CD4-positive, alpha-beta memory T cell (primary cell): ENCODE results near the gene RNF5. TPM values are rescaled to one million over a fixed set of nuclear protein-coding genes. Genes with fewer than 3 reads are reported as not detected.
A peak's percentile ranks its signal among the peaks of the same experiment; 100 is the strongest.
"Not testable (repeated sequence)": the region's sequence is repeated elsewhere in the genome, so short reads cannot be mapped to it uniquely, and the experiment has no call there.

ENCODE experiments used
- CTCF ChIA-PET: fragments of 350-600 bp; sonication (Branson Sonifier 250); formaldehyde crosslinking; loops from one replicate; lab custom pipeline; 2021; ENCODE audit warnings: inconsistent platforms; ENCODE audit not compliant: partially characterized antibody; lab: Charles Lee
- POLR2A ChIA-PET: fragments of 350-600 bp; sonication (Branson Sonifier 250); formaldehyde crosslinking; loops from one replicate; lab custom pipeline; 2021; ENCODE audit not compliant: partially characterized antibody; lab: Charles Lee
- DNase-seq, 5 donors: peaks; one replicate each; pipeline versions ENCODE4 v3.0.0 to v3.0.0-alpha.2; 2020 to 2022; ENCODE audit warnings: mixed read lengths in 1 of 5
- H3K27ac ChIP-seq: one replicate; pipeline ENCODE4 v1.7.0; 2013; ENCODE audit warnings: low read depth, low read length
- H3K27me3 ChIP-seq: 2 replicates; pipeline ENCODE4 v1.7.0; 2013; ENCODE audit warnings: mild to moderate bottlenecking, low read length, moderate library complexity; ENCODE audit not compliant: insufficient read depth
- H3K36me3 ChIP-seq: 2 replicates; pipeline ENCODE4 v1.7.0; 2013; ENCODE audit warnings: mild to moderate bottlenecking, low read length, moderate library complexity; ENCODE audit not compliant: insufficient read depth
- H3K4me1 ChIP-seq: 2 replicates; pipeline ENCODE4 v1.7.0; 2013; ENCODE audit warnings: mild to moderate bottlenecking, low read length, moderate library complexity; ENCODE audit not compliant: insufficient read depth
- H3K4me3 ChIP-seq, 2 donors: one replicate each; pipeline ENCODE4 v1.7.0; 2013; ENCODE audit warnings: low read length in 2 of 2, mild to moderate bottlenecking in 1 of 2
- H3K9me3 ChIP-seq, 2 donors: one replicate each; pipeline ENCODE4 v1.7.0; 2013; ENCODE audit warnings: low read length in 2 of 2, control low read depth in 1 of 2; ENCODE audit not compliant: control insufficient read depth in 1 of 2
- H3K27ac Mint-ChIP-seq, 7 donors: one replicate each; pipeline ENCODE4 v1.8.0; 2020 to 2021; ENCODE audit warnings: mixed read lengths in 7 of 7, mild to moderate bottlenecking in 6 of 7, inconsistent platforms in 3 of 7, moderate library complexity in 3 of 7
- H3K27me3 Mint-ChIP-seq, 2 donors: one replicate each; pipeline ENCODE4 v1.8.0; 2020 to 2021; ENCODE audit warnings: mixed read lengths in 2 of 2
- H3K36me3 Mint-ChIP-seq, 2 donors: one replicate each; pipeline ENCODE4 v1.8.0; 2020 to 2021; ENCODE audit warnings: mixed read lengths in 2 of 2, inconsistent platforms in 1 of 2, mild to moderate bottlenecking in 1 of 2
- H3K4me1 Mint-ChIP-seq, 4 donors: one replicate each; pipeline ENCODE4 v1.8.0; 2020 to 2021; ENCODE audit warnings: mixed read lengths in 4 of 4, mild to moderate bottlenecking in 1 of 4
- H3K4me3 Mint-ChIP-seq, 8 donors: one replicate each; pipeline ENCODE4 v1.8.0; 2020 to 2021; ENCODE audit warnings: mixed read lengths in 8 of 8, mild to moderate bottlenecking in 7 of 8, moderate library complexity in 6 of 8, inconsistent platforms in 3 of 8
- H3K9me3 Mint-ChIP-seq, 8 donors: one replicate each; pipeline ENCODE4 v1.8.0; 2020 to 2021; ENCODE audit warnings: mixed read lengths in 8 of 8, mild to moderate bottlenecking in 5 of 8, inconsistent platforms in 3 of 8, moderate library complexity in 1 of 8
- intact Hi-C: fragments of 100-400 bp; cut with micrococcal nuclease; formaldehyde crosslinking; loops from one replicate; pipeline ENCODE4 v1.15.1; 2023
- polyA plus RNA-seq, 2 donors: library from polyadenylated mRNA; unstranded; fragments of 300-500 nt; fragmentation: Illumina TruSeq; gene quantifications; one replicate each; pipeline ENCODE4 v1.2.3, GENCODE V29; 2021
- total RNA-seq, 2 experiments: library from RNA; stranded (reverse); gene quantifications; one replicate each; pipeline ENCODE4 v1.2.3, GENCODE V29; 2021

RNF5 gene
- total and polyA plus RNA-seq, 4 experiments from 2014 or later: 44.2 to 129 (median 74.7) TPM

DNA sequence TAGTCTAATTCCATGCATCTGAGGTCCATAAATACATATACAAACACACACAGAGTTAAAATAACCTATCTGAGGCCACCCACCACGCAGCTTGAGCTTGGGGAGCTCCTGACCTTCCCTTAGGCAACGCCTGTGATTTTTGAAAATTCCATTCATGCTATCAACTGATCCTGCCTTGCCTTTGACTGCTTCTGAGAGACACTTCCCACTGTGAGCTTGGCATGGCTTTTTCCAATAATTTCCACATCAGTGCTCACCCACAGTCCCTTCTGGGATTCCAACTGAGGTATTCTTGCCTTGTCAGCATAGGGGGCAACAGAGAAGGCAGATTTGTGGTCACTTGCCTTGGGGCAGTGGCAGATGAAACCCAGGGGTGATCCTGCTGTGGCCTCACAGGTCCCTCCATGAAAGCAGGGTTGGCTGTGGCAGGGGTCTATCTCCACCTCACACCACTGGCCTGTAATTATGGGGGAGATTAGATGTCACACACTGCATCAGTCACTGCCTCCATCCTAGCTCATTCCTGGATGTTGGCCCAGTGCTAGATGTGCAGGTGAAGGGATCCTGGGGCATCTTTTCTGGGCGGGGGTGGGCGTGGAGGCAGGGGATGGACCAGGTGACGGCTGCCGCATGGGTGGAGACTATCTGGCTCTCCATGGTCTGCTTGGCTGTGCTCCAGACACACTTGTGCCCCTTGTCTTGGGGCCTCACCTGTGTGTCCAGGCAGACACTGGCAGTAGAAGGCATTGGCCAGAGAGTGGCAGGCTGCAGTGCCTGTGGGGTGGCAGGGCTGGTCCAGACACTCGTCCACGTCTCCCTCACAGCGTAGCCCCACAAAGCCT lies 25.4 kb downstream of the RNF5 start:
- Mint-ChIP-seq H3K4me1 (no peaks in the 10 kb centered on the region), H3K4me3 (no peak overlapping the region), H3K36me3 (peaks cover 0 to 3% of the 10 kb centered on the region in 2 donors), H3K27me3 (peaks cover 0 to 8% of the 10 kb centered on the region in 2 donors), H3K27ac (no peak overlapping the region), H3K9me3 (no peaks in the 10 kb centered on the region)
- intact Hi-C loops: no loop called here
- Histone ChIP-seq H3K27ac (no peak overlapping the region), H3K27me3 (no peaks in the 10 kb centered on the region), H3K36me3 (no peaks in the 10 kb centered on the region), H3K9me3 (no peaks in the 10 kb centered on the region), H3K4me3 (no peak overlapping the region), H3K4me1 (no peaks in the 10 kb centered on the region)
- POLR2A ChIA-PET: interaction anchor here (1.6 to 1.7 kb wide), 2 partner anchors 8 to 13 kb away, joined by 5 to 10 read pairs; partner anchors contain the start of gene PBX2
- no peak for DNase-seq
- CTCF ChIA-PET: no interaction called here

DNA sequence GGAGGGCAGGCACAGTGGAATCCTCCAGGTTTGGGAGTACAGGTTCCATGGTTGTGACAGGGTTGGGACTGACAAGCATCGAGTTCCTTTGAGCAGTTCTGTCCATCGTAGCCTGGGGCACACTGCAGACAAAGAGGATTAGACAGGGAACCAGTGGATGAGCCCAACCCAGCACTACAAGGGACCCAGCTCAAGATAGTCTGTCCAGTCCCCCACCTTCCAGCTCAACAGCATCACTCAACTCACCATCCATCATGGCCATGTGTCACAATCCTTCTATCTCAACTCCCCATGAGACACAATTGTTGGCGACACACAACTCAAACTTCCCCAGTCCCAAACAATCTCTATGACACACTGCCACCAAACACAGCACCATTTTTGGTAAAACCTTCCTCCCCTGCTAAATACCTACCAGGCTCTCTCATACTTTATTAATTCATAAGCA lies 26.1 kb downstream of the RNF5 start:
- Mint-ChIP-seq H3K4me3 (no peak overlapping the region), H3K27ac (peak overlapping the region in 1 of 7 donors; percentile 74), H3K9me3 (no peaks in the 10 kb centered on the region), H3K27me3 (peaks cover 0 to 8% of the 10 kb centered on the region in 2 donors), H3K36me3 (peaks cover 0 to 3% of the 10 kb centered on the region in 2 donors), H3K4me1 (no peaks in the 10 kb centered on the region)
- Histone ChIP-seq H3K36me3 (no peaks in the 10 kb centered on the region), H3K27ac (no peak overlapping the region), H3K4me1 (no peaks in the 10 kb centered on the region), H3K9me3 (no peaks in the 10 kb centered on the region), H3K27me3 (no peaks in the 10 kb centered on the region), H3K4me3 (no peak overlapping the region)
- no peak for DNase-seq
- intact Hi-C loops: no loop called here
- ChIA-PET CTCF (interaction anchor here (1.3 kb wide), 1 partner anchor 41 kb away, joined by 5 read pairs; no protein-coding TSS in a partner anchor), POLR2A (interaction anchor here (1.6 to 1.7 kb wide), 2 partner anchors 9 to 14 kb away, joined by 5 to 10 read pairs; partner anchors contain the start of gene PBX2)

DNA sequence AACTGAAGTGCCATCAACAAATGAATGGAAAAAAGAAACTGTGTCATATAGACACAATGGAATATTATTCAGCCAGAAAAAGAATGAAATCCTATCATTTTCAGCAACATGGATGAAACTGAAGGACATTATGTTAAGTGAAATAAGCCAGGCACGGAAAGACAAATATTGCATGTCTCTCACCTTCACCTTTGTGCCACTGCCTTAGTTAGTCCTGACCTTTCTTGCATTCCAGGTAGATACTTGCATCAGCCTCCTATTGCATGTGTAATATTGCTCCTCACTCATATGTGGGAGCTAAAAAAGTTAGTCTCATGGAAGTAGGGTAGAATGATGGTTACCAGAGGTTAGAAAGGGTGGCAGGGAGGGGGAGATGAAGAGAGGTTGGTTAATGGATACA lies 30.8 kb downstream of the RNF5 start:
- ChIA-PET POLR2A (no interaction called here), CTCF (no interaction called here)

DNA sequence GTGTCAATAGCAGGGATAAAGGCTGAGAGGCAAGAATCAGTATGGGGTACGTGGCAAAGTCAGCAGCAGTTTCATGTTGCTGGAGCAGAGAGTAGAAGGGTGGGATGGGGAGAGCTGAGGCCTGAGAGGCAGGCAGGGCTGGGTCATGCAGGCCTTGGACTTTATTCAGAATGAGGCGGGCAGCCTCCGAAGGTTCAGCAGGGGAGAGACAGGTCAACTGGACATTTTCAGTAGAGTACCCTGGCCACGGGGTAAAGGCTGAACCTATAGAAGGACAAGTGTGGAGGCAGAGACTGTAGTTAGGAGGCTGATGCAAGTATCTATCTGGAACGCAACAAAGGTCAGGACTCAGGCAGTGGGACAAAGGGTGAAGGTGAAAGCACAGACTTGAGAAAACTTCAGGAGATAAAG lies 32.0 kb downstream of the RNF5 start:
- Histone ChIP-seq H3K4me1 (no peaks in the 10 kb centered on the region), H3K9me3 (no peaks in the 10 kb centered on the region), H3K27me3 (no peaks in the 10 kb centered on the region), H3K27ac (no peak overlapping the region), H3K4me3 (no peak overlapping the region), H3K36me3 (no peaks in the 10 kb centered on the region)
- H3K4me3 Mint-ChIP-seq: no peak overlapping the region
- no peaks in the 10 kb centered on the region for H3K36me3 Mint-ChIP-seq
- no peaks in the 10 kb centered on the region for H3K27me3 Mint-ChIP-seq
- DNase-seq: no peak
- H3K9me3 Mint-ChIP-seq: no peaks in the 10 kb centered on the region
- peak overlapping the region in 4 of 7 donors; percentile 60 to 79 (median 68) for H3K27ac Mint-ChIP-seq
- CTCF ChIA-PET: no interaction called here
- peaks cover 0 to 6% (median 0%) of the 10 kb centered on the region in 4 donors for H3K4me1 Mint-ChIP-seq
- intact Hi-C loops: no loop called here
- POLR2A ChIA-PET: no interaction called here

More for the DNA sequence above, 30.8 kb downstream of the RNF5 start:
- peaks cover 0 to 4% of the 10 kb centered on the region in 2 donors for H3K27me3 Mint-ChIP-seq
- H3K36me3 Mint-ChIP-seq: peaks cover 0 to 3% of the 10 kb centered on the region in 2 donors
- peak overlapping the region in 1 of 7 donors; percentile 36 for H3K27ac Mint-ChIP-seq
- Histone ChIP-seq H3K9me3 (no peaks in the 10 kb centered on the region), H3K27me3 (no peaks in the 10 kb centered on the region), H3K27ac (no peak overlapping the region), H3K4me3 (no peak overlapping the region), H3K36me3 (no peaks in the 10 kb centered on the region), H3K4me1 (no peaks in the 10 kb centered on the region)
- H3K4me3 Mint-ChIP-seq: no peak overlapping the region
- H3K9me3 Mint-ChIP-seq: no peaks in the 10 kb centered on the region
- H3K4me1 Mint-ChIP-seq: no peaks in the 10 kb centered on the region
- DNase-seq: no peak
- intact Hi-C loops: no loop called here

DNA sequence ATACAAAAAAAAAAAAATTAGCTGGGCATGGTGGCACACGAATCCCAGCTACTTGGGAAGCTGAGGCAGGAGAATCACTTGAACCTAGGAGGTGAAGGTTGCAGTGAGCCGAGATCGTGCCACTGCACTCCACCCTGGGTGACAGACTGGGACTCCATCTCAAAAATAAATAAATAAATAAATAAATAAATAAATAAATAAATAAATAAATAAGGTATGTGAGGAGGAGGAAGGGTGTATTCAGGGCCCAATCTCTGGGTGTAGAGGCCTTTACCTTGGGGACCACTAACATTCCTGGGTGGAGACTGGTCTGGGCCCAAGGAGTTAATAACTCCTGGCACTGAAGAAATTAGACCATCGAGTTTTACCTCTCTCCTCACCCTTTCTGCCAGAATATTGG lies 33.2 kb downstream of the RNF5 start:
- intact Hi-C loops, H3K4me1 Mint-ChIP-seq, H3K27me3 Mint-ChIP-seq, H3K27me3 ChIP-seq, CTCF ChIA-PET, POLR2A ChIA-PET, H3K4me1 ChIP-seq, H3K9me3 Mint-ChIP-seq, H3K27ac ChIP-seq, DNase-seq, H3K36me3 ChIP-seq, H3K4me3 ChIP-seq, H3K4me3 Mint-ChIP-seq, H3K9me3 ChIP-seq, H3K36me3 Mint-ChIP-seq: not testable (repeated sequence)
- peak overlapping the region in 1 of 7 donors; percentile 52 for H3K27ac Mint-ChIP-seq

DNA sequence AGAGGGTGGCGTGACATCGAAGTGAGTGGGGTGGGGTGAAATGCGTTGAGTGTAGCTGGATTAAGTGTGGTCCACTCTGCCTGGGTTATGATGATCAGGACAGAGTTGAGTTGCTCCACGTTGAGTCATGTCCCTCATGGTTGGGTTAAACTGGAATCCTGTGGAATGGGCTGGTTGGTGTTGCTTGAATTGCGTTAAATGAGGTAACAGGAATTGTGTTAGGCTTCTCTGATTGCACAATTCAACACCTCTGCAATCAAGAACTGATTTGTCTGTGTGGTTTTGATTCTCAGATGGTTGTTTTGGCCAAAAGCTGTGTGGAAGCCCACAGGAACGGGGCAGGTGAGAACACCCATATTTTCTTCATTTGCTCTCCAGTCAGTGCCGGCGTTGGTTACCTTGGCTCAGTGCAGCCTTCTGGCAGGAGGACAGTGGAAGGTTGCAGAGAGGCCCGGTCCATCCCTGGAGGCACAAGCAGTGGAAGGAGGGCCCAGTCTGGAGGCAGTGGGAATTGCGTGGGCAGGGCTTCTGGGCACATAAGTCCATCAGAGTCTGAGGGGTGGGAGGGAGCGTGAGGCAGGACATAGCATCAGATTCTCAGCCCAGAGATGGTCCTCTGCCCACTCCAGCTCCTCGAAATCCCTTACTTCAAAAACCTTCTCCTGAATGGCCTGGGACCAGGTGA lies 34.0 kb downstream of the RNF5 start:
- Mint-ChIP-seq H3K4me3 (no peak overlapping the region), H3K27ac (peak overlapping the region in 4 of 7 donors; percentile 23 to 52 (median 37)), H3K27me3 (no peaks in the 10 kb centered on the region), H3K9me3 (no peaks in the 10 kb centered on the region), H3K4me1 (peaks cover 0 to 6% (median 0%) of the 10 kb centered on the region in 4 donors), H3K36me3 (no peaks in the 10 kb centered on the region)
- H3K9me3 ChIP-seq: no peaks in the 10 kb centered on the region
- ChIA-PET CTCF (no interaction called here), POLR2A (interaction anchor here (1.4 kb wide), 1 partner anchor 17 kb away, joined by 3 read pairs; no protein-coding TSS in a partner anchor)
- H3K27ac ChIP-seq: no peak overlapping the region
- DNase-seq: no peak
- H3K36me3 ChIP-seq: no peaks in the 10 kb centered on the region
- no peaks in the 10 kb centered on the region for H3K27me3 ChIP-seq
- no peaks in the 10 kb centered on the region for H3K4me1 ChIP-seq
- intact Hi-C loops: no loop called here
- H3K4me3 ChIP-seq: no peak overlapping the region

DNA sequence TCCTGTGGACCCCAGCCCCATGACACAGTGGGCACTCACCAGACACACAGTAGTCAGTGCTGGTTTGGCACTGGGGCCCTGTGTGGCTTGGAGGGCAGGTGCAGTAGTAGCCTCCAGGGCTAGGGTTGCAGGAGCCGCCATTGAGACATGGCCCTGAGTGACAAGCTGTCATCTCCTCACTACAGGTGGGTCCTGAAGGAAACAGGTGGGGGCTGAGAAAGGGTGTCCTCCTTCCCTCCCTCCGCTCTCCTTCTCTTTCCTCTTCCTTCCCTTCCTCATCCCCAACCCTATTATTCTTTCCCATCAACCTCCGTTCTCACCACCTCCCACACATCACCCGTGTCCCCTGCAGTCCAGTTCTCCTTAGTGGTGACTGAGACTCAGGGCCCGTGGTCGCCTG lies 35.4 kb downstream of the RNF5 start:
- Histone ChIP-seq H3K4me3 (no peak overlapping the region), H3K36me3 (no peaks in the 10 kb centered on the region), H3K27me3 (no peaks in the 10 kb centered on the region), H3K4me1 (no peaks in the 10 kb centered on the region), H3K27ac (no peak overlapping the region), H3K9me3 (no peaks in the 10 kb centered on the region)
- no peaks in the 10 kb centered on the region for H3K9me3 Mint-ChIP-seq
- POLR2A ChIA-PET: interaction anchor here (1.4 kb wide), 1 partner anchor 18 kb away, joined by 3 read pairs; no protein-coding TSS in a partner anchor
- H3K4me3 Mint-ChIP-seq: no peak overlapping the region
- no peaks in the 10 kb centered on the region for H3K27me3 Mint-ChIP-seq
- no peak for DNase-seq
- H3K36me3 Mint-ChIP-seq: no peaks in the 10 kb centered on the region
- H3K27ac Mint-ChIP-seq: peak overlapping the region in 1 of 7 donors; percentile 6
- peaks cover 0 to 6% (median 0%) of the 10 kb centered on the region in 4 donors for H3K4me1 Mint-ChIP-seq
- intact Hi-C loops: no loop called here
- CTCF ChIA-PET: no interaction called here
